OCI-LY1 (cell line): ENCODE results near the gene TNIP1.

Experiments used
- H2AFZ ChIP-seq: fragments of 200-600 bp; sonication (generic), shearing (Covaris generic); 2 replicates; pipeline ENCODE4 v1.6.0; 2014; ENCODE audit warnings: antibody characterized with exemption, mild to moderate bottlenecking, low read length
- H3F3A ChIP-seq: fragments of 200-600 bp; sonication (generic), shearing (Covaris generic); 2 replicates; pipeline ENCODE4 v1.6.0; 2014; ENCODE audit warnings: mild to moderate bottlenecking, antibody characterized with exemption, low read length, moderate library complexity; ENCODE audit not compliant: insufficient read depth
- H3K27ac ChIP-seq: fragments of 200-600 bp; sonication (generic); 2 replicates; pipeline ENCODE4 v1.5.1; 2014; ENCODE audit warnings: low read length, mixed run types, mild to moderate bottlenecking, low read depth; ENCODE audit not compliant: poor library complexity, severe bottlenecking
- H3K27me3 ChIP-seq: fragments of 200-600 bp; sonication (generic); 2 replicates; pipeline ENCODE4 v1.6.0; 2014; ENCODE audit warnings: antibody characterized with exemption, mild to moderate bottlenecking, low read length, moderate library complexity; ENCODE audit not compliant: insufficient read depth
- H3K36me3 ChIP-seq: fragments of 200-600 bp; sonication (generic); 2 replicates; pipeline ENCODE4 v1.6.1; 2014; ENCODE audit warnings: mild to moderate bottlenecking, antibody characterized with exemption, low read length, moderate library complexity, mixed read lengths; ENCODE audit not compliant: insufficient read depth
- H3K4me1 ChIP-seq: fragments of 200-600 bp; sonication (generic); 2 replicates; pipeline ENCODE4 v1.5.1; 2014; ENCODE audit warnings: mild to moderate bottlenecking, low read length, moderate library complexity; ENCODE audit not compliant: insufficient read depth, severe bottlenecking
- H3K4me2 ChIP-seq: fragments of 200-600 bp; sonication (generic), shearing (Covaris generic); 2 replicates; pipeline ENCODE4 v1.6.1; 2014; ENCODE audit warnings: low read length
- H3K4me3 ChIP-seq: fragments of 200-600 bp; sonication (generic); 2 replicates; pipeline ENCODE4 v1.5.1; 2014; ENCODE audit warnings: low read length, low read depth, mild to moderate bottlenecking, mixed read lengths; ENCODE audit not compliant: poor library complexity, severe bottlenecking
- H3K79me2 ChIP-seq: fragments of 200-600 bp; shearing (Covaris generic); 2 replicates; pipeline ENCODE4 v1.6.1; 2016; ENCODE audit warnings: mixed run types, low read length, mixed read lengths; ENCODE audit not compliant: insufficient read depth
- H3K9ac ChIP-seq: fragments of 200-600 bp; sonication (generic), shearing (Covaris generic); 2 replicates; pipeline ENCODE4 v1.6.1; 2014; ENCODE audit warnings: mild to moderate bottlenecking, low read length, mixed read lengths
- H3K9me2 ChIP-seq: fragments of 200-600 bp; sonication (generic), shearing (Covaris generic); 2 replicates; pipeline ENCODE4 v1.6.1; 2014; ENCODE audit warnings: low read depth, mild to moderate bottlenecking, low read length, mixed read lengths
- H3K9me3 ChIP-seq: fragments of 200-600 bp; shearing (Covaris generic); 2 replicates; pipeline ENCODE4 v1.6.1; 2014; ENCODE audit warnings: low read length, mixed read lengths
- H4K20me1 ChIP-seq: fragments of 200-600 bp; sonication (generic), shearing (Covaris generic); 2 replicates; pipeline ENCODE4 v1.6.0; 2016; ENCODE audit warnings: mild to moderate bottlenecking, low read length; ENCODE audit not compliant: insufficient read depth
- CTCF ChIP-seq: fragments of 200-600 bp; sonication (generic), shearing (Covaris generic); IDR thresholded peaks from 2 replicates; pipeline ENCODE4 v1.5.1; 2017; ENCODE audit warnings: mild to moderate bottlenecking, antibody characterized with exemption, low read length, moderate library complexity, mixed read lengths
- EZH2 ChIP-seq: fragments of 200-600 bp; sonication (generic), shearing (Covaris generic); IDR thresholded peaks from 2 replicates; pipeline ENCODE4 v1.8.0; 2017; ENCODE audit warnings: borderline replicate concordance, mixed run types, mild to moderate bottlenecking, antibody characterized with exemption, low read length, moderate library complexity, mixed read lengths

The TNIP1 gene

GRCh38 chr5:151024440-151025249, 56.2 kb downstream of the TNIP1 start:
- H3K4me2 ChIP-seq, result no peak overlapping the region
- TF ChIP-seq EZH2 (no peak), CTCF (no peak)
- H3K27ac ChIP-seq, result no peak overlapping the region
- H3K4me3 ChIP-seq, result no peak overlapping the region
- H3K9me2 ChIP-seq, result no peaks in the 10 kb centered on the region
- no peaks in the 10 kb centered on the region for H4K20me1 ChIP-seq
- H3K79me2 ChIP-seq, result no peaks in the 10 kb centered on the region
- H3K36me3 ChIP-seq, result peaks cover 46% of the 10 kb centered on the region
- H3F3A ChIP-seq, result no peaks in the 10 kb centered on the region
- H3K27me3 ChIP-seq, result no peaks in the 10 kb centered on the region
- no peaks in the 10 kb centered on the region for H3K9me3 ChIP-seq
- no peak overlapping the region for H3K9ac ChIP-seq
- H3K4me1 ChIP-seq, result peaks cover 10% of the 10 kb centered on the region
- H2AFZ ChIP-seq, result no peak overlapping the region

- no peak overlapping the region for H3K27ac ChIP-seq
Measured at GRCh38 chr5:151023651-151024050, 57.2 kb downstream of the TNIP1 start.

GRCh38 chr5:151023047-151023615, 57.7 kb downstream of the TNIP1 start:
- Histone ChIP-seq H3F3A (no peaks in the 10 kb centered on the region), H3K4me1 (peaks cover 10% of the 10 kb centered on the region), H2AFZ (no peak overlapping the region), H3K27ac (no peak overlapping the region), H3K9me3 (no peaks in the 10 kb centered on the region), H3K27me3 (no peaks in the 10 kb centered on the region), H3K36me3 (peaks cover 31% of the 10 kb centered on the region), H4K20me1 (no peaks in the 10 kb centered on the region), H3K4me3 (no peak overlapping the region), H3K9ac (no peak overlapping the region), H3K4me2 (no peak overlapping the region), H3K9me2 (no peaks in the 10 kb centered on the region), H3K79me2 (no peaks in the 10 kb centered on the region)
- no peak for TF ChIP-seq CTCF
- no peak for TF ChIP-seq EZH2

More at GRCh38 chr5:151023651-151024050, 57.2 kb downstream of the TNIP1 start:
- Histone ChIP-seq H3K9me3 (no peaks in the 10 kb centered on the region), H3K79me2 (no peaks in the 10 kb centered on the region), H3K9me2 (no peaks in the 10 kb centered on the region), H3F3A (no peaks in the 10 kb centered on the region), H3K4me2 (no peak overlapping the region), H3K9ac (no peak overlapping the region), H2AFZ (no peak overlapping the region), H3K27me3 (no peaks in the 10 kb centered on the region), H4K20me1 (no peaks in the 10 kb centered on the region), H3K4me1 (peaks cover 10% of the 10 kb centered on the region), H3K36me3 (peaks cover 36% of the 10 kb centered on the region), H3K4me3 (no peak overlapping the region)
- TF ChIP-seq EZH2, result no peak
- no peak for TF ChIP-seq CTCF
